ENCODE results near the gene PGC. TPM values are rescaled to one million over a fixed set of nuclear protein-coding genes. Genes with fewer than 3 reads are reported as not detected.
A peak's percentile ranks its signal among the peaks of the same experiment; 100 is the strongest.

Gene PGC
- total and polyA plus RNA-seq, 9 of the 15 experiments (the other 6 are each of a cell fraction or from before 2014, with no cell fraction given): 0.17 to 0.40 TPM; not detected in 7

DNA sequence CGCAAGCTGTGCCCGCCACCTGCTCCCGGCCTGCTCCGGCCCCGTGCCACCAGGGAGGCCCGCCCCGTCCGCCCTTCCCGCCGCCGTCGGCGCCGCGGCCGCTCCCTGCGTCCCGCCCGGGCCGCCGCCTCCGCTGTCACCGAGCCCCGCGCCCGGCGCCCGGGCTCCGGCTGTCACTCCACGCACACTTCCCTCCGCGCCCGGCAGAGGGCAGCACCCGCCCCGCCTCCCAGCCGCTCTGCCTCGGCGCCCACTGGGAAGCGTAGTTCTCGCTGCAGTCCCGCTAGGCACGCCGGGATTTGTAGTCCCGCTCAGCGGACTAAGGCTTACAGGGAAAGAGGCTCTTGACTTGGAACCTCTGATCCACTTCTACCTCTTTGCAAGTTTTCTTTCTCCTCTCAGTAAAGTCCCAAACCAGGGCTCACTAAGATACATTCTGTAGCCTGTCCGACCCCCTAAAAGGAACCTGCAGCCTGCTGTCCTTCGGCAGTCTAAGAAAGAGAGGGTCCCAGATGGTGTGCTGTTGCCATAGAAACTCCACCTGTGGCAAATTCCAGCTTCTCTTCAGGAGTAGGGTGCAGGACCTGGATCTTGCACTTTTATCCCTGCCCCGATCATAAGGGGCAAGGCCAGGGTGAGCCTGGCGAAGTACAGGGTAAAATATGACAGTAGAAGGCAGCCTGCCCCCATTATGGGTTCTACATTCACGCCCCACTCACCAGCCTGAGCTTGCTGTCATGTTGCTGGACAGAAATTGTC, 11.6 kb downstream of the PGC start, which contains the start of gene TFEB (continued):
- TF ChIP-seq, protein P1, sequence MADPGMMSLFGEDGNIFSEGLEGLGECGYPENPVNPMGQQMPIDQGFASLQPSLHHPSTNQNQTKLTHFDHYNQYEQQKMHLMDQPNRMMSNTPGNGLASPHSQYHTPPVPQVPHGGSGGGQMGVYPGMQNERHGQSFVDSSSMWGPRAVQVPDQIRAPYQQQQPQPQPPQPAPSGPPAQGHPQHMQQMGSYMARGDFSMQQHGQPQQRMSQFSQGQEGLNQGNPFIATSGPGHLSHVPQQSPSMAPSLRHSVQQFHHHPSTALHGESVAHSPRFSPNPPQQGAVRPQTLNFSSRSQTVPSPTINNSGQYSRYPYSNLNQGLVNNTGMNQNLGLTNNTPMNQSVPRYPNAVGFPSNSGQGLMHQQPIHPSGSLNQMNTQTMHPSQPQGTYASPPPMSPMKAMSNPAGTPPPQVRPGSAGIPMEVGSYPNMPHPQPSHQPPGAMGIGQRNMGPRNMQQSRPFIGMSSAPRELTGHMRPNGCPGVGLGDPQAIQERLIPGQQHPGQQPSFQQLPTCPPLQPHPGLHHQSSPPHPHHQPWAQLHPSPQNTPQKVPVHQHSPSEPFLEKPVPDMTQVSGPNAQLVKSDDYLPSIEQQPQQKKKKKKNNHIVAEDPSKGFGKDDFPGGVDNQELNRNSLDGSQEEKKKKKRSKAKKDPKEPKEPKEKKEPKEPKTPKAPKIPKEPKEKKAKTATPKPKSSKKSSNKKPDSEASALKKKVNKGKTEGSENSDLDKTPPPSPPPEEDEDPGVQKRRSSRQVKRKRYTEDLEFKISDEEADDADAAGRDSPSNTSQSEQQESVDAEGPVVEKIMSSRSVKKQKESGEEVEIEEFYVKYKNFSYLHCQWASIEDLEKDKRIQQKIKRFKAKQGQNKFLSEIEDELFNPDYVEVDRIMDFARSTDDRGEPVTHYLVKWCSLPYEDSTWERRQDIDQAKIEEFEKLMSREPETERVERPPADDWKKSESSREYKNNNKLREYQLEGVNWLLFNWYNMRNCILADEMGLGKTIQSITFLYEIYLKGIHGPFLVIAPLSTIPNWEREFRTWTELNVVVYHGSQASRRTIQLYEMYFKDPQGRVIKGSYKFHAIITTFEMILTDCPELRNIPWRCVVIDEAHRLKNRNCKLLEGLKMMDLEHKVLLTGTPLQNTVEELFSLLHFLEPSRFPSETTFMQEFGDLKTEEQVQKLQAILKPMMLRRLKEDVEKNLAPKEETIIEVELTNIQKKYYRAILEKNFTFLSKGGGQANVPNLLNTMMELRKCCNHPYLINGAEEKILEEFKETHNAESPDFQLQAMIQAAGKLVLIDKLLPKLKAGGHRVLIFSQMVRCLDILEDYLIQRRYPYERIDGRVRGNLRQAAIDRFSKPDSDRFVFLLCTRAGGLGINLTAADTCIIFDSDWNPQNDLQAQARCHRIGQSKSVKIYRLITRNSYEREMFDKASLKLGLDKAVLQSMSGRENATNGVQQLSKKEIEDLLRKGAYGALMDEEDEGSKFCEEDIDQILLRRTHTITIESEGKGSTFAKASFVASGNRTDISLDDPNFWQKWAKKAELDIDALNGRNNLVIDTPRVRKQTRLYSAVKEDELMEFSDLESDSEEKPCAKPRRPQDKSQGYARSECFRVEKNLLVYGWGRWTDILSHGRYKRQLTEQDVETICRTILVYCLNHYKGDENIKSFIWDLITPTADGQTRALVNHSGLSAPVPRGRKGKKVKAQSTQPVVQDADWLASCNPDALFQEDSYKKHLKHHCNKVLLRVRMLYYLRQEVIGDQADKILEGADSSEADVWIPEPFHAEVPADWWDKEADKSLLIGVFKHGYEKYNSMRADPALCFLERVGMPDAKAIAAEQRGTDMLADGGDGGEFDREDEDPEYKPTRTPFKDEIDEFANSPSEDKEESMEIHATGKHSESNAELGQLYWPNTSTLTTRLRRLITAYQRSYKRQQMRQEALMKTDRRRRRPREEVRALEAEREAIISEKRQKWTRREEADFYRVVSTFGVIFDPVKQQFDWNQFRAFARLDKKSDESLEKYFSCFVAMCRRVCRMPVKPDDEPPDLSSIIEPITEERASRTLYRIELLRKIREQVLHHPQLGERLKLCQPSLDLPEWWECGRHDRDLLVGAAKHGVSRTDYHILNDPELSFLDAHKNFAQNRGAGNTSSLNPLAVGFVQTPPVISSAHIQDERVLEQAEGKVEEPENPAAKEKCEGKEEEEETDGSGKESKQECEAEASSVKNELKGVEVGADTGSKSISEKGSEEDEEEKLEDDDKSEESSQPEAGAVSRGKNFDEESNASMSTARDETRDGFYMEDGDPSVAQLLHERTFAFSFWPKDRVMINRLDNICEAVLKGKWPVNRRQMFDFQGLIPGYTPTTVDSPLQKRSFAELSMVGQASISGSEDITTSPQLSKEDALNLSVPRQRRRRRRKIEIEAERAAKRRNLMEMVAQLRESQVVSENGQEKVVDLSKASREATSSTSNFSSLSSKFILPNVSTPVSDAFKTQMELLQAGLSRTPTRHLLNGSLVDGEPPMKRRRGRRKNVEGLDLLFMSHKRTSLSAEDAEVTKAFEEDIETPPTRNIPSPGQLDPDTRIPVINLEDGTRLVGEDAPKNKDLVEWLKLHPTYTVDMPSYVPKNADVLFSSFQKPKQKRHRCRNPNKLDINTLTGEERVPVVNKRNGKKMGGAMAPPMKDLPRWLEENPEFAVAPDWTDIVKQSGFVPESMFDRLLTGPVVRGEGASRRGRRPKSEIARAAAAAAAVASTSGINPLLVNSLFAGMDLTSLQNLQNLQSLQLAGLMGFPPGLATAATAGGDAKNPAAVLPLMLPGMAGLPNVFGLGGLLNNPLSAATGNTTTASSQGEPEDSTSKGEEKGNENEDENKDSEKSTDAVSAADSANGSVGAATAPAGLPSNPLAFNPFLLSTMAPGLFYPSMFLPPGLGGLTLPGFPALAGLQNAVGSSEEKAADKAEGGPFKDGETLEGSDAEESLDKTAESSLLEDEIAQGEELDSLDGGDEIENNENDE (IDR thresholded peaks at IDR 0.05; ENCODE audit: low read depth, low read length): no peak
- TF ChIP-seq, protein P2, sequence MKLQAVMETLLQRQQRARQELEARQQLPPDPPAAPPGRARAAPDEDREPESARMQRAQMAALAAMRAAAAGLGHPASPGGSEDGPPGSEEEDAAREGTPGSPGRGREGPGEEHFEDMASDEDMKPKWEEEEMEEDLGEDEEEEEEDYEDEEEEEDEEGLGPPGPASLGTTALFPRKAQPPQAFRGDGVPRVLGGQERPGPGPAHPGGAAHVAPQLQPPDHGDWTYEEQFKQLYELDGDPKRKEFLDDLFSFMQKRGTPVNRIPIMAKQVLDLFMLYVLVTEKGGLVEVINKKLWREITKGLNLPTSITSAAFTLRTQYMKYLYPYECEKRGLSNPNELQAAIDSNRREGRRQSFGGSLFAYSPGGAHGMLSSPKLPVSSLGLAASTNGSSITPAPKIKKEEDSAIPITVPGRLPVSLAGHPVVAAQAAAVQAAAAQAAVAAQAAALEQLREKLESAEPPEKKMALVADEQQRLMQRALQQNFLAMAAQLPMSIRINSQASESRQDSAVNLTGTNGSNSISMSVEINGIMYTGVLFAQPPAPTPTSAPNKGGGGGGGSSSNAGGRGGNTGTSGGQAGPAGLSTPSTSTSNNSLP (IDR thresholded peaks at IDR 0.05; ENCODE audit: borderline replicate concordance, low read depth, low read length): no peak
- TF ChIP-seq SMAD3 (CRISPR knock-in tag; conservative IDR thresholded peaks at IDR 0.05): peak; percentile 82; the same call in 1 of the 2 replicates
- TF ChIP-seq RB1 (IDR thresholded peaks at IDR 0.05; ENCODE audit: low read depth): peak; percentile 99
- TF ChIP-seq, protein P3, sequence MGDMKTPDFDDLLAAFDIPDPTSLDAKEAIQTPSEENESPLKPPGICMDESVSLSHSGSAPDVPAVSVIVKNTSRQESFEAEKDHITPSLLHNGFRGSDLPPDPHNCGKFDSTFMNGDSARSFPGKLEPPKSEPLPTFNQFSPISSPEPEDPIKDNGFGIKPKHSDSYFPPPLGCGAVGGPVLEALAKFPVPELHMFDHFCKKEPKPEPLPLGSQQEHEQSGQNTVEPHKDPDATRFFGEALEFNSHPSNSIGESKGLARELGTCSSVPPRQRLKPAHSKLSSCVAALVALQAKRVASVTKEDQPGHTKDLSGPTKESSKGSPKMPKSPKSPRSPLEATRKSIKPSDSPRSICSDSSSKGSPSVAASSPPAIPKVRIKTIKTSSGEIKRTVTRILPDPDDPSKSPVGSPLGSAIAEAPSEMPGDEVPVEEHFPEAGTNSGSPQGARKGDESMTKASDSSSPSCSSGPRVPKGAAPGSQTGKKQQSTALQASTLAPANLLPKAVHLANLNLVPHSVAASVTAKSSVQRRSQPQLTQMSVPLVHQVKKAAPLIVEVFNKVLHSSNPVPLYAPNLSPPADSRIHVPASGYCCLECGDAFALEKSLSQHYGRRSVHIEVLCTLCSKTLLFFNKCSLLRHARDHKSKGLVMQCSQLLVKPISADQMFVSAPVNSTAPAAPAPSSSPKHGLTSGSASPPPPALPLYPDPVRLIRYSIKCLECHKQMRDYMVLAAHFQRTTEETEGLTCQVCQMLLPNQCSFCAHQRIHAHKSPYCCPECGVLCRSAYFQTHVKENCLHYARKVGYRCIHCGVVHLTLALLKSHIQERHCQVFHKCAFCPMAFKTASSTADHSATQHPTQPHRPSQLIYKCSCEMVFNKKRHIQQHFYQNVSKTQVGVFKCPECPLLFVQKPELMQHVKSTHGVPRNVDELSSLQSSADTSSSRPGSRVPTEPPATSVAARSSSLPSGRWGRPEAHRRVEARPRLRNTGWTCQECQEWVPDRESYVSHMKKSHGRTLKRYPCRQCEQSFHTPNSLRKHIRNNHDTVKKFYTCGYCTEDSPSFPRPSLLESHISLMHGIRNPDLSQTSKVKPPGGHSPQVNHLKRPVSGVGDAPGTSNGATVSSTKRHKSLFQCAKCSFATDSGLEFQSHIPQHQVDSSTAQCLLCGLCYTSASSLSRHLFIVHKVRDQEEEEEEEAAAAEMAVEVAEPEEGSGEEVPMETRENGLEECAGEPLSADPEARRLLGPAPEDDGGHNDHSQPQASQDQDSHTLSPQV (IDR thresholded peaks at IDR 0.05): no peak; the same call in 1 of the 2 replicates
- TF ChIP-seq, protein P4, sequence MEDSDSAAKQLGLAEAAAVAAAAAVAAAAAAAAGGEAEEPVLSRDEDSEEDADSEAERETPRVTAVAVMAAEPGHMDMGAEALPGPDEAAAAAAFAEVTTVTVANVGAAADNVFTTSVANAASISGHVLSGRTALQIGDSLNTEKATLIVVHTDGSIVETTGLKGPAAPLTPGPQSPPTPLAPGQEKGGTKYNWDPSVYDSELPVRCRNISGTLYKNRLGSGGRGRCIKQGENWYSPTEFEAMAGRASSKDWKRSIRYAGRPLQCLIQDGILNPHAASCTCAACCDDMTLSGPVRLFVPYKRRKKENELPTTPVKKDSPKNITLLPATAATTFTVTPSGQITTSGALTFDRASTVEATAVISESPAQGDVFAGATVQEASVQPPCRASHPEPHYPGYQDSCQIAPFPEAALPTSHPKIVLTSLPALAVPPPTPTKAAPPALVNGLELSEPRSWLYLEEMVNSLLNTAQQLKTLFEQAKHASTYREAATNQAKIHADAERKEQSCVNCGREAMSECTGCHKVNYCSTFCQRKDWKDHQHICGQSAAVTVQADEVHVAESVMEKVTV (CRISPR knock-in tag; IDR thresholded peaks at IDR 0.05): peak; percentile 64
